GM12872 (cell line): ENCODE data around the gene LIPG.

Experiments
- CTCF ChIP-seq: IDR thresholded peaks from 3 replicates; pipeline ENCODE4 v1.5.1; 2011; ENCODE audit warnings: low read depth, mild to moderate bottlenecking, low read length, moderate library complexity; ENCODE audit not compliant: insufficient read depth

Gene LIPG

GRCh38 chr18:49553003-49553402 is 8.9 kb upstream of the LIPG start:
- TF ChIP-seq CTCF = no peak

DNA sequence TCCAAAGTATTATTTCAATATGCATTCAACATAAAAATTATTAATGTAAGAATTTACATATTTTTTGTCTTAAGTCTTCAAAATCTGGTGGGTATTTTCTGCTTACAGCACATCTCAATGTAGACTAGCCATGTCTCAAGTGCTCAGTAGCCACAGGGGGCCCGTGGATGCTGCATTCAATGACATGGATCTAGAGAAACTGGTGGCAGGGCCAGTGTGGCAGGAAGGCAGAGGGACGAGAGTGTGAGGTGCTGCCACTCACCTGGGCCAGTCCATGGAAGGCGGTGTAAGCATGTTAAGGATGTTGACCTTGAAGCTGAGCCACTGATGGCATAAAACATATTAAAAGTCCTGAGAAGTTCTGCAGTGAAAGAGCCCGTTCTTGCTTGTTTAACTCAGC is 6.2 kb upstream of the LIPG start:
- no peak for TF ChIP-seq CTCF

DNA sequence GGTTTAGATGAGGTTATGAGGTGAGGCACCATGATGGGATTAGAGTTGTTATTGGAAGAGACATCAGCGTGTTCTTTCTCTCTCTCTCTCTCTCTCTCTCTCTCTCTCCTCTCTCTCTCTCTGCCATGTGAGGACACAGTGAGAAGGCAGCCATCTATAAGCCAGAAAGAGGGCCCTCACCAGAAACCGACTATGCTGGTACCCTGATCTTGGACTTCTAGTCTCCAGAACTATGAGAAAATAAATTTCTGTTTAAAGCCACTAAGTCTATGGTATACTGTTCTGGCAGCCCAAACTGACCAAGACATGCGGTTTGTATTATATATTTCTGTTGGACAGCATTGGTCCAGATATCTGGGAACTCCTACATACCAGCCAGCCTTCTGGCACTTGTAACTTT is 3.5 kb upstream of the LIPG start:
- TF ChIP-seq CTCF = no peak

DNA sequence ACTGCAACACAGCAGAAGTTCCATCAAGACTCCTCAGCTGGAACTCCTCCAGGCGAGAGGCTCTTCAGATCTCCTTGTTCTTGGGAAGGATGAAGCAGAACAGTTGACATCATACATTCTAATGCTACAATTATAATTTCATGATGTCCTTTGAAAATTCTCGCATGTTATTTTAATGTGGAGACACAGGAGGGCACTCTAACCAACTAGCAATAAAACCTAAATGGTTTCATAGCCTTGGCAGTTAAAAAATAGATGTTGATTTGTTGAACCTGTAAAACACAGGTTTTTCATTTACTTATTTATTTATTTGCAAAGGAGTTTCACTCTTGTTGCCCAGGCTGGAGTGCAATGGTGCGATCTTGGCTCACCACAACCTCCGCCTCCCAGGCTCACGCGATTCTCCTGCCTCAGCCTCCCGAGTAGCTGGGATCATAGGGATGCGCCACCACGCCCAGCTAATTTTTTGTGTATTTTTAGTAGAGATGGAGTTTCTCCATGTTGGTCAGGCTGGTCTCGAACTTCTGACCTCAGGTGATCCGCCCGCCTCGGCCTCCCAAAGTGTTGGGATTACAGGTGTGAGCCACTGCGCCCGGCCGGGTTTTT is 2.4 kb upstream of the LIPG start:
- peak; percentile 30; the same call in 2 of the 3 replicates for TF ChIP-seq CTCF

DNA sequence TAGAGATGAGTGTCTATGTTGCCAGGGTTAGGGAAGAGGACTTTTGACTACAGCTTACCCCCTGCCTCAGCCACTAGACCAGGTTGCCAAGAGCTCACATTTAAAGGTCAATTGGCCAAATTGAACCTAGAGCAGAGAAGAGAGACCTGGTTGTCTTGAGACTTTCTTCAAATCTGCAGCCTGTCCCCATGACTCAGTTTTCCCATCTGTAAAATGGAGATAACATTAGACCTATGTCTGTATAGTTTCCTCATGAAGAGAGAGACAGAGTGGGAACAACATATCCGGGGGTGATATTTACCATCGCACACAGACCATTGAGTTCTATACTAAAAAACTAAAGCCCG is 1.6 kb upstream of the LIPG start:
- no peak for TF ChIP-seq CTCF

DNA sequence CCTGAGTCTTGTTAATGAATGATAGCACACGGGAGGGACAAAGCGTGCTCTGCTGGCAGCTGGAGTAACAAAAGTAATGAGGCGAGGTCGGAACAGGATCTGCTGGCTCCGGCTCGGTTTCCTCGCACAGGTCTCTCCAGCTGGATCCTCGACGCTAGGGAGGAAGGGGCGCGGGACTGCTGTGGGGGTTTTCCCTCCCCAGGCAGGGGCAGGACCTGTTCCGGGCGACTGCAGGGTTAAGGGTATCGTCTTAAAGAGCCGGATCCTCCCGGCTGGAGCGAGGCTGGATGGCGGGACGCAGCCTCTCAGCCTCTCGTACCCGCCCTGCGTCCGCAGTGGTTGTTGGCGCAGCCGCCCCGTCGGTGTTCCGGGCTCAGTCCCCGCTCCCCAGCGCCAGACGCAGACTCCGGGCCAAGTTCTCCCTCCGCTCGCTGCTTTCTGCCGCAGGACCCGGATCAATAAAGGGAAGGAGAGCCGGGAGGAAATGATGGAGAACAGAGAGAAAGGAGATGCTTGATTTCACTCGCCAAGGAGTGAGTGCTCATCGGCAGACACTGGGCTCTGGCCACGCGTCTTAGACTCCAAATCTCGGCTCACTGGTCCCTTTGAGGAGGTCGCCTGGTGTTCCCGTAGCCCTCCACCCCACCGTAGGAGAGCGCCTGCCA is 1.1 kb upstream of the LIPG start:
- no peak for TF ChIP-seq CTCF

GRCh38 chr18:49562481-49563129 is 748 bp downstream of the LIPG start:
- TF ChIP-seq CTCF = no peak
